Measurements from ENCODE around the gene TRIM63.

Gene TRIM63

DNA sequence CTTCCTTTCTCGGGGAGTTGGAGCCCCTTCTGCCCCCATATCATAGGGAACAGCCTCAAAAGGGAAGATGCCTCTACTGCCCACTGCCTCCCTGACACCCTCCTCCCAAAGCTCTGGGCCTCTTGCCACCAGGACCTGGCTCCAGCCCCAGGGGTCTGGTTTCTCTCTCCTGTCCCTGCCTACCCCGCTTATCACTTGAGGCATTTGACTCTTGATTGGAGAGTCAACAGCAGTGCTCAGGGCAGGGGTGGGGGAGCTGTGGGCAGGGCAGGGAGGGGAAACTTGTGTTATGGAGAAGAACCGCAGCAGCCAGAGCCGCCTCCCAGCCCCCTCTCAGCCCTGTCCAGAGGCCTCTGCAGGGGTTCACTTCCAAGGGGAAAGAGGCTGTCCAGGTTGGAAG lies 573 bp downstream of the TRIM63 start:
- peak; percentile 51; the same call in 1 of the 2 replicates for TF ChIP-seq TCF4 (CRISPR knock-in tag; IDR thresholded peaks at IDR 0.05; ENCODE audit: borderline replicate concordance)
- no peak for TF ChIP-seq PATZ1 (CRISPR knock-in tag; IDR thresholded peaks at IDR 0.05; ENCODE audit: borderline replicate concordance)
- TF ChIP-seq ZFP3 (CRISPR knock-in tag; IDR thresholded peaks at IDR 0.05) = no peak
- ATAC-seq = peak; percentile 37; the same call in 2 of the 3 replicates

DNA sequence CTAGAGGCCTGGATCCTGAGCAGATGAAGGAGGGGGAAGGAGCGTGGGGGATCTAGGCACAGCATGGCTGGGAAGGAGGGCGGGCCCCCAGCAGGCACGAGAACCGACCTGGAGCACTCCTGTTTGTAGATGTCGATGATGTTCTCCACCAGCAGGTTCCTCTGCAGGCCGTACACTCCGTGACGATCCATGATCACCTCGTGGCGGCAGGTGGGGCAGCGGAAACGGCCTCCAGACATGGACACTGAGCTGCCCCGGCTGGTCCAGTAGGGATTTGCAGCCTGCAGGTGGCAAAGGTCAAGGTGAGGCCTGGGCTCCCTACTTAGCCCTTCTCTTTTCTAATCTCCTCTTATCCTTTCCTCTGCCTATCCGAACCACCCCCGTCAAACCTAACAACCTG lies 1.3 kb downstream of the TRIM63 start:
- TF ChIP-seq ZNF8 (CRISPR knock-in tag; IDR thresholded peaks at IDR 0.05) (no peak), CREB5 (CRISPR knock-in tag; IDR thresholded peaks at IDR 0.05; ENCODE audit: low read depth) (no peak), TOX (CRISPR knock-in tag; IDR thresholded peaks at IDR 0.05; ENCODE audit: borderline replicate concordance) (no peak), GLIS3 (CRISPR knock-in tag; IDR thresholded peaks at IDR 0.05) (no peak), ZNF70 (CRISPR knock-in tag; IDR thresholded peaks at IDR 0.05) (no peak), RARB (CRISPR knock-in tag; IDR thresholded peaks at IDR 0.05) (no peak), PPARA (CRISPR knock-in tag; IDR thresholded peaks at IDR 0.05; ENCODE audit: borderline replicate concordance) (no peak), OSR1 (CRISPR knock-in tag; IDR thresholded peaks at IDR 0.05) (no peak), SNAI2 (CRISPR knock-in tag; IDR thresholded peaks at IDR 0.05) (no peak), TSHZ2 (CRISPR knock-in tag; IDR thresholded peaks at IDR 0.05) (no peak), PATZ1 (CRISPR knock-in tag; IDR thresholded peaks at IDR 0.05; ENCODE audit: borderline replicate concordance) (no peak), ZNF565 (CRISPR knock-in tag; conservative IDR thresholded peaks at IDR 0.05; ENCODE audit: low read depth) (no peak), CSDC2 (CRISPR knock-in tag; IDR thresholded peaks at IDR 0.05) (no peak), ZC3H10 (CRISPR knock-in tag; IDR thresholded peaks at IDR 0.05) (no peak), ZFP30 (CRISPR knock-in tag; IDR thresholded peaks at IDR 0.05) (no peak), ZFP3 (CRISPR knock-in tag; IDR thresholded peaks at IDR 0.05) (no peak), ISL1 (CRISPR knock-in tag; IDR thresholded peaks at IDR 0.05) (no peak), TCF4 (CRISPR knock-in tag; IDR thresholded peaks at IDR 0.05; ENCODE audit: borderline replicate concordance) (no peak)
- ATAC-seq = no peak

DNA sequence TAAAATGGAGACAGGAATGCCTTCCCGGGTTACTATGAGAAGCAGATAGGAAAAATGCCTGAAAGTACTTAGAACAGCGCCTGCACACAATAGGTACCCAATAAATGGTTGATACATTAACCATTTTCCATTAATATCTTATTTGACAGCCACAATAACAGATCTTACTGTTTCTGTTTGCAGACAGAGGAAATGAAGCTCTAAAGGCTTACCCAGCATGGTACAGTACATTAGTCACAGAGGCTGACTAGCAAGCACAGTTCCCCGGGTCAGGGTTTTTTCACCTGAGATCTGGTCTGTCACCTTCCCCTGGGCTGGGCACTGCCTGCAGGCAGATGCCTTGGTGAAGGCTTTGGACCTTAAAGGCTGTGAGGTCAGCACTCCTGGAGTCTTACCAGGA lies 2.9 kb downstream of the TRIM63 start:
- TF ChIP-seq ARNTL (CRISPR knock-in tag; IDR thresholded peaks at IDR 0.05; ENCODE audit: borderline replicate concordance, low read depth) (no peak), TSHZ2 (CRISPR knock-in tag; IDR thresholded peaks at IDR 0.05) (no peak), OSR1 (CRISPR knock-in tag; IDR thresholded peaks at IDR 0.05) (no peak), SNAI2 (CRISPR knock-in tag; IDR thresholded peaks at IDR 0.05) (no peak), TCF4 (CRISPR knock-in tag; IDR thresholded peaks at IDR 0.05; ENCODE audit: borderline replicate concordance) (no peak), ZNF565 (CRISPR knock-in tag; conservative IDR thresholded peaks at IDR 0.05; ENCODE audit: low read depth) (no peak)
- TF ChIP-seq, protein P1, sequence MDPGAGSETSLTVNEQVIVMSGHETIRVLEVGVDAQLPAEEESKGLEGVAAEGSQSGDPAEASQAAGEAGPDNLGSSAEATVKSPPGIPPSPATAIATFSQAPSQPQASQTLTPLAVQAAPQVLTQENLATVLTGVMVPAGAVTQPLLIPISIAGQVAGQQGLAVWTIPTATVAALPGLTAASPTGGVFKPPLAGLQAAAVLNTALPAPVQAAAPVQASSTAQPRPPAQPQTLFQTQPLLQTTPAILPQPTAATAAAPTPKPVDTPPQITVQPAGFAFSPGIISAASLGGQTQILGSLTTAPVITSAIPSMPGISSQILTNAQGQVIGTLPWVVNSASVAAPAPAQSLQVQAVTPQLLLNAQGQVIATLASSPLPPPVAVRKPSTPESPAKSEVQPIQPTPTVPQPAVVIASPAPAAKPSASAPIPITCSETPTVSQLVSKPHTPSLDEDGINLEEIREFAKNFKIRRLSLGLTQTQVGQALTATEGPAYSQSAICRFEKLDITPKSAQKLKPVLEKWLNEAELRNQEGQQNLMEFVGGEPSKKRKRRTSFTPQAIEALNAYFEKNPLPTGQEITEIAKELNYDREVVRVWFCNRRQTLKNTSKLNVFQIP (CRISPR knock-in tag; IDR thresholded peaks at IDR 0.05; ENCODE audit: borderline replicate concordance, low read depth) = no peak
- ATAC-seq = no peak

Measured in SK-N-SH treated with all-trans-retinoic acid at 6 μM for 48 hours (cell line).